Measurements from ENCODE around the gene ADGRG2. TPM values are rescaled to one million over a fixed set of nuclear protein-coding genes. Genes with fewer than 3 reads are reported as not detected.
A peak's percentile ranks its signal among the peaks of the same experiment; 100 is the strongest.

ADGRG2 gene
- total and polyA plus RNA-seq, 7 donors, result 0.06 to 0.48 (median 0.21) TPM; not detected in 1

GRCh38 chrX:18974993-18975392 is 147.3 kb downstream of the ADGRG2 start:
- no peaks in the 10 kb centered on the region for H3K9me3 ChIP-seq
- H3K27ac ChIP-seq, result no peak overlapping the region
- no peaks in the 10 kb centered on the region for H3K4me1 ChIP-seq
- intact Hi-C loops (cut with DNase I), result no loop called here
- DNase-seq, result no peak
- TF ChIP-seq CTCF (IDR thresholded peaks at IDR 0.05), result no peak
- H3K27me3 ChIP-seq (ENCODE audit: insufficient read depth in 3 of 3, low read length in 2 of 3), result no peaks in the 10 kb centered on the region
- H3K4me3 ChIP-seq, result no peak overlapping the region
- H3K36me3 ChIP-seq (ENCODE audit: insufficient read depth in 1 of 2, low read depth in 1 of 2), result no peaks in the 10 kb centered on the region
- ATAC-seq, result no peak
- 88 to 100% (median 97%) methylated on average over 7 of the region's 7 CpGs for WGBS, 3 donors

- 52 to 58% (median 52%) methylated on average over 7 of the region's 7 CpGs for WGBS, 3 donors
- ATAC-seq (no peak), DNase-seq (no peak)
- H3K27me3 ChIP-seq (ENCODE audit: insufficient read depth in 3 of 3, low read length in 2 of 3), result no peaks in the 10 kb centered on the region
- H3K36me3 ChIP-seq (ENCODE audit: insufficient read depth in 1 of 2, low read depth in 1 of 2), result no peaks in the 10 kb centered on the region
- no peak overlapping the region for H3K27ac ChIP-seq
- no peaks in the 10 kb centered on the region for H3K4me1 ChIP-seq
- no peak overlapping the region for H3K4me3 ChIP-seq
- H3K9me3 ChIP-seq, result no peaks in the 10 kb centered on the region
- intact Hi-C loops (cut with DNase I), result no loop called here
- TF ChIP-seq CTCF (IDR thresholded peaks at IDR 0.05), result no peak
These were observed 148.6 kb downstream of the ADGRG2 start for GRCh38 chrX:18973527-18974192.

- H3K27me3 ChIP-seq (ENCODE audit: insufficient read depth in 3 of 3, low read length in 2 of 3), result no peaks in the 10 kb centered on the region
- H3K4me1 ChIP-seq, result no peaks in the 10 kb centered on the region
- WGBS, 3 donors, result 23 to 28% (median 25%) methylated on average over 2 of the region's 2 CpGs
- intact Hi-C loops (cut with DNase I), result no loop called here
- no peak for DNase-seq
- no peak for TF ChIP-seq CTCF (IDR thresholded peaks at IDR 0.05)
- no peaks in the 10 kb centered on the region for H3K9me3 ChIP-seq
- no peak for ATAC-seq
- H3K27ac ChIP-seq, result no peak overlapping the region
- no peak overlapping the region for H3K4me3 ChIP-seq
- no peaks in the 10 kb centered on the region for H3K36me3 ChIP-seq (ENCODE audit: insufficient read depth in 1 of 2, low read depth in 1 of 2)
These were observed 150.8 kb downstream of the ADGRG2 start for GRCh38 chrX:18971506-18971905.

- Histone ChIP-seq H3K4me3 (no peak overlapping the region), H3K27me3 (ENCODE audit: insufficient read depth in 3 of 3, low read length in 2 of 3) (no peaks in the 10 kb centered on the region), H3K27ac (no peak overlapping the region), H3K9me3 (no peaks in the 10 kb centered on the region), H3K36me3 (ENCODE audit: insufficient read depth in 1 of 2, low read depth in 1 of 2) (no peaks in the 10 kb centered on the region), H3K4me1 (no peaks in the 10 kb centered on the region)
- TF ChIP-seq CTCF (IDR thresholded peaks at IDR 0.05), result no peak
- DNase-seq (no peak), ATAC-seq (peak in 2 of 4 donors; percentile 66 to 74)
- intact Hi-C loops (cut with DNase I), result no loop called here
These were observed 151.8 kb downstream of the ADGRG2 start for GRCh38 chrX:18970465-18970864.

- Histone ChIP-seq H3K27me3 (ENCODE audit: insufficient read depth in 3 of 3, low read length in 2 of 3) (no peaks in the 10 kb centered on the region), H3K9me3 (no peaks in the 10 kb centered on the region), H3K4me1 (no peaks in the 10 kb centered on the region), H3K4me3 (peak overlapping the region; percentile 32), H3K27ac (no peak overlapping the region), H3K36me3 (ENCODE audit: insufficient read depth in 1 of 2, low read depth in 1 of 2) (no peaks in the 10 kb centered on the region)
- TF ChIP-seq CTCF (IDR thresholded peaks at IDR 0.05), result no peak
- intact Hi-C loops (cut with DNase I), result no loop called here
- peak in 1 of 2 donors; percentile 15 for DNase-seq
- ATAC-seq, result peak; percentile 58 to 91 (median 86)
- WGBS, 3 donors, result 34 to 52% (median 36%) methylated on average over 5 of the region's 5 CpGs
These were observed 155.6 kb downstream of the ADGRG2 start for GRCh38 chrX:18966624-18967023.

Measured in psoas muscle (tissue), 8 donors.